ENCODE results near the gene PRRG2.

GRCh38 chr19:49546825-49547565 lies 34.1 kb upstream of the PRRG2 start:
- TF ChIP-seq CTCF (conservative IDR thresholded peaks at IDR 0.05 in 1 of 2, IDR thresholded peaks at IDR 0.05 in 1 of 2; ENCODE audit: extremely low read depth in 1 of 2, insufficient read depth in 1 of 2, low read depth in 1 of 2, low read length in 2 of 2) (peak; percentile 81 to 85), EZH2 (IDR thresholded peaks at IDR 0.05; ENCODE audit: borderline replicate concordance, low read length) (no peak)

All from mammary epithelial cell (primary cell).